Measurements from ENCODE around the gene CHST15. TPM values are rescaled to one million over a fixed set of nuclear protein-coding genes. Genes with fewer than 3 reads are reported as not detected.

Gene CHST15
- total and polyA plus RNA-seq, 2 of the 8 experiments (the other 6 are each of a cell fraction or from before 2014, with no cell fraction given), result 8.8 to 9.1 TPM

GRCh38 chr10:124127965-124128810 is 34.8 kb upstream of the CHST15 start (continued):
- TF ChIP-seq CTCF (IDR thresholded peaks at IDR 0.05; ENCODE audit: control extremely low read depth in 1 of 3, insufficient read depth in 1 of 3, low read depth in 1 of 3, low read length in 3 of 3) (no peak), SP4 (IDR thresholded peaks at IDR 0.05; ENCODE audit: low read length) (no peak), TAF1 (IDR thresholded peaks at IDR 0.05; ENCODE audit: low read depth, low read length) (no peak), ATF3 (IDR thresholded peaks at IDR 0.05; ENCODE audit: insufficient read depth, low read depth, low read length) (no peak), SIX5 (IDR thresholded peaks at IDR 0.05; ENCODE audit: low read depth, low read length) (no peak), CREB1 (IDR thresholded peaks at IDR 0.05) (no peak), ATF2 (IDR thresholded peaks at IDR 0.05; ENCODE audit: low read length) (no peak), CEBPB (IDR thresholded peaks at IDR 0.05; ENCODE audit: low read depth, low read length) (no peak)
